Upper lobe of left lung (tissue), 4 donors: ENCODE results near the gene GLRX.

Experiments
- CTCF ChIP-seq, 6 experiments: fragments of 450-650 bp in 4 of 6; fragments of 200-600 bp in 2 of 6; sonication (generic) in 2 of 6; IDR thresholded peaks; one replicate each; pipeline ENCODE4 v1.5.1; 2016 to 2019; ENCODE audit warnings: antibody characterized with exemption in 6 of 6
- POLR2A ChIP-seq, 4 donors: fragments of 450-650 bp; IDR thresholded peaks; one replicate each; pipeline ENCODE4 v1.5.1; 2016 to 2017; ENCODE audit warnings: antibody characterized with exemption in 4 of 4, mild to moderate bottlenecking in 2 of 4

- no peak for TF ChIP-seq CTCF (IDR thresholded peaks at IDR 0.05)
- no peak for TF ChIP-seq POLR2A (IDR thresholded peaks at IDR 0.05)
Observed at GRCh38 chr5:95800553-95800952, 22.0 kb downstream of the GLRX start.
